ENCODE results near the gene TIMM17B.
A peak's percentile ranks its signal among the peaks of the same experiment; 100 is the strongest.

TIMM17B gene

GRCh38 chrX:48897625-48898306 is at the start of gene TIMM17B, which contains the start of gene PQBP1:
Gene TIMM17B, minus strand, starts transcription at chrX:48897768. Its CDS starts 19 bp downstream, at chrX:48897749.
Gene PQBP1, plus strand, starts transcription at chrX:48897930. Its CDS starts 580 bp downstream, at chrX:48898510.
- DNase-seq (ENCODE audit: low read depth) = peak; percentile 80

GRCh38 chrX:48945517-48946348 is 48.2 kb upstream of the TIMM17B start:
- DNase-seq (ENCODE audit: low read depth) = no peak

- DNase-seq (ENCODE audit: low read depth) = no peak
These were observed 45.3 kb upstream of the TIMM17B start for GRCh38 chrX:48942895-48943294.

DNA sequence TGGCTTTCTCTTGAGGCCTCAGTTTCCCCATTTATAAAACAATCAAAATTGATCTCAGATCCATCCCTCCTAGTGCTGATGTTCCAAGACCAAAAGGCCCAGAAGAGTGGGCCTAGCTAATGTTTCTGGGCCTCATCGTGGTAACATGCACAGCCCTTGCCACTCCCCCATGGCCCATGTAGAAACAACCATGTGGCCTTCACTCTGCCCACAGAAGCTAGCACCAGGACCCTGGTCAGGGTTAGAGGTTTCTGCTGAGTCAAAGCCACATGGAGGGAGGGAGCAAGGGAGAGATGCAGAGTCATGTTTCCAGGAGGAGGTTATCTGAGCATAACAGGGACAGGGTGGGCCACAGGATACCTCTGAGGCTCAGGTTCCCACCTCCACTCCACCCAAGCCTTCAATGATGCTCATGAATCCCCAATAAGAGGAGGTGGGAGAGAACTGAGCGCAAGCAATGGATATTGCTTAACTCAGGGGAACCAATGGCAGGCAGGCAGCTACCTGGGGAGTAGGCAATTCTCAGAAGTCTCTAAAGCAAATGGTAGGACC is 42.9 kb upstream of the TIMM17B start:
- no peak for DNase-seq (ENCODE audit: low read depth)

DNA sequence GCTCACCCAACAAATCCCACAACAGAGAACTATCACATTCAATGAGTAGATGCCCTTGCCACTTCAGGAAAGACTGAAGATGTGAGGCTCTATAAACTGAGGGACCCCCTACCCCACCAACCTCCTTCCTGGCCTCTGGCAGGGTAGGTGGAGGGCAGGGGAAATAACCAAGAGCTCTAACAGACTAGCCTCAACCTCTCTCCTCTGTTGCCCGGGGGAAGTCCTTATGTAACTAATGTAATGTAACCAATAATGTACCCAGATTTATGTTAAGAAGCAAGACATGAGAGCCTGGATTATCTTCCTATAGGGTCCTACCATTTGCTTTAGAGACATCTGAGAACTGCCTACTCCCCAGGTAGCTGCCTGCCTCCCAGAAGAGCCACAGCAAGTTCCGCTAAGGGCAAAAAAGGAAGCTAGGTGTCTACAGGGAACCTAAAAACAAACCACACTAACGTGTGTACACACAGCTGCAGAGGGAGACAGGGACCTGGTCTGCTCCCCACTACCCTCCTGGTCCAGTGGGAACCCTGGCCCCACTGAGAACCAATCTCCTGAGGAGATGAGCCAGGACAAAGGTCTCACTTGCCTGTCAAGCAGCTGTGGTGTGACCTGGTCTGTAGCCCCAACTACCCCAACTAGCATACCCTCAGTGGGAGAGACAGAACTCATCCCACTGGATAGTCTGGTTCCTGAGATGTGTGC is 42.1 kb upstream of the TIMM17B start:
- no peak for DNase-seq (ENCODE audit: low read depth)

- no peak for DNase-seq (ENCODE audit: low read depth)
These were observed 41.3 kb upstream of the TIMM17B start for GRCh38 chrX:48938721-48939425.

DNA sequence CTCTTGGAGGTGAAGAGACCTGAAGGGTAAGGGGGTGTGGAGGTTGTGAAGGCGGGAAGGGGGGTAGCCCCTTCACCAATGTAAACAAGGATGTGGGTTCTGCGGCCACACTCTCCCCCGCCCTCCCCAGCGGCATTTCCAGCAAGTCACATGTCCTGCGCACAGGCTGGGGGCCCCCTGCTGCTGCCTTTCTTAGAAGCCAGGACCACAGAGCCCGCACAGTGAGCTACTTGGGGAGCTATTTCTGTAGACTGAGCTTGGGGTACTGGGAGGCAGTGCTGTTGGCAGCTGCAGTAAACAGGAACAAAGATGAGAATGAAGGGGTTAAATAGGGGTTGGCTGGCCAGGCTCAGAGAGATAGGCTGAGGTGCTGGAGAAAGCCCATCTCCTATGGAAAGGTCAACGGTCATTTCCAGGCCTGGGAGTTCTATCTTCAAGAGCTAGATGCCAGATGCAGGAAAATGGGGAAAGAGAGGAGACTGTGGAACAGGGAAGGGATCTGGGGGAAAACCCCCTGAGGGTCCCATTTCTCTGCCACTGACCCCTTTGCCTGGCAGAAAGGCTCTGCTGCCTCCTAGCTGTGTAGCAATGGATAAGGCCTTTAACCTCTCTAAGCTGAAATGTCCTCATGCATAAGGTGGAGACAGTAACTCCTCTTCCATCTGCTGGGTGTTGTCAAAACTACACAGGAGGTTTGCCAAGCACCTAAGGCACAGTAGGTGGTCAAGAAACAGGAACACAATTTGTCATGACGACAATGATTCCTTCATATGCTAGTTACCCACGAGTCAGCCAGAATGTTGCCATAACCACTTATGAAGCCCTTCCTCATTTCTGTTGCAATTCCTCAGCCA is 39.7 kb upstream of the TIMM17B start:
- peak; percentile 79 for DNase-seq (ENCODE audit: low read depth)

- DNase-seq (ENCODE audit: low read depth) = no peak
These were observed 39.0 kb upstream of the TIMM17B start for GRCh38 chrX:48936429-48937053.

- no peak for DNase-seq (ENCODE audit: low read depth)
These were observed 37.7 kb upstream of the TIMM17B start for GRCh38 chrX:48935301-48935670.

- no peak for DNase-seq (ENCODE audit: low read depth)
These were observed 37.2 kb upstream of the TIMM17B start for GRCh38 chrX:48934581-48935300.

GRCh38 chrX:48933757-48934156 is 36.2 kb upstream of the TIMM17B start:
- DNase-seq (ENCODE audit: low read depth) = no peak

DNA sequence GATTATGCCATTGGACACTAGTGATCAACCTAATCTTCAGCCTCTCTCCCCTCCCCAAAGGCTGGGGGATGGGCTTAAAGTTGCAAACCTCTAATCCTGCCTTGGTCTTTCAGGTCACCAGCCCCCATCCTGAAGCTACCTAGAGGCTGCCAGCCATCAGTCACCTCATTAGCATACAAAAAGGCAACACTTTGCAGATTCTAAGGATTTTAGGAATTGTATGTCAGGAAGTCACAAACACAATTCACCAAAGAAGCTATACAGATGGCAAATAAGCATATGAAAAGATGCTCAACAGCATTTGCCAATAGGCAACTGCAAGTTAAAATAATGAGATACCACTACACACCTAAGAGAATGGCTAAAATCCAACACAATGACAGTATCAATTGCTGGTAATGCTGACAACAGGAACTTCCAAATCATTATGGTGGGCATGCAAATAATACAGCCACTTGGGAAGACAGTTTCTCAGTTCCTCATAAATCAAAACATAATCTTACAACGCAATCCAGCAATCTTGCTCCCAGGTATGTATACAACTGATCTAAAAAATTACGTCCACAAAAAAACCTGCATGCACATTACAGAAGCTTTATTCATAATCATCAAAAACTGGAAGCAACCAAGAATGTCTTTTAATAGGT is 30.3 kb upstream of the TIMM17B start:
- no peak for DNase-seq (ENCODE audit: low read depth)

DNA sequence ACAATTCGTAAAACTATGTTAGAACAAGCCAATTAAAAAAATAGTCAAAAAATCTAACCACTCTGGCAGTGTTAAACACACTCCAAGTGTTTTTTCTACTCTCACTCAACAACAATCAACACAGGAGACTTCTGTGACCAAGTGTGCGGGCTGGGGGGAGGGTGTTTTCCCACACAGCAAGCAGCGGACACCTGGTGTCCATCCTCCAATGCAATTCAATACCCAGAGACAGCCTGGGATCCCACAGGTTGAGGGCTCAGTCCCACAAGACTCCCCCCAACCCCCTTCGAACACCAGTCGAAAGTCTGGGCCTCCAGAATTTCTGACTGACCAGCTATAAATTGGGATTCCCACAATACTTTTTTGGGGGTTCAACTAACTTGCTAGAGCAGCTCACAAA is 29.6 kb upstream of the TIMM17B start:
- no peak for DNase-seq (ENCODE audit: low read depth)

GRCh38 chrX:48924270-48924669 is 26.7 kb upstream of the TIMM17B start:
- no peak for DNase-seq (ENCODE audit: low read depth)

- no peak for DNase-seq (ENCODE audit: low read depth)
These were observed 26.2 kb upstream of the TIMM17B start for GRCh38 chrX:48923771-48924170.

- no peak for DNase-seq (ENCODE audit: low read depth)
These were observed 23.1 kb upstream of the TIMM17B start for GRCh38 chrX:48920718-48921104.

GRCh38 chrX:48919947-48920717 is 22.6 kb upstream of the TIMM17B start:
- no peak for DNase-seq (ENCODE audit: low read depth)

GRCh38 chrX:48919360-48919841 is 21.8 kb upstream of the TIMM17B start:
- DNase-seq (ENCODE audit: low read depth) = no peak
